ENCODE data around the gene FLOT2. TPM values are rescaled to one million over a fixed set of nuclear protein-coding genes. Genes with fewer than 3 reads are reported as not detected.

Gene FLOT2
- total and polyA plus RNA-seq, 2 donors (not counting 3 experiments of a cell fraction or from before 2014, with no cell fraction given), result 169 to 180 TPM

GRCh38 chr17:28912938-28913333 lies 15.4 kb upstream of the FLOT2 start:
- DNase-seq (ENCODE audit: low read depth, low spot score), result no peak
- FAIRE-seq, result no peak
- ChIA-PET CTCF (interaction anchor here (0.7 to 7.3 kb wide), 23 partner anchors 10 to 193 kb away, joined by 3 to 62 read pairs (median 3); partner anchors contain the start of genes DHRS13, FAM222B, FLOT2 and PHF12), POLR2A (interaction anchor here (0.6 to 0.7 kb wide), 2 partner anchors 17 to 190 kb away, joined by 3 read pairs; no protein-coding TSS in a partner anchor)
- no peak overlapping the region for H2AFZ ChIP-seq (ENCODE audit: low read depth, low read length)
- peaks cover 21% of the 10 kb centered on the region for H3K4me1 ChIP-seq (ENCODE audit: control insufficient read depth, extremely low read depth, insufficient read depth, low read length)
- H3K79me2 ChIP-seq (ENCODE audit: control insufficient read depth, insufficient read depth, low read length), result no peaks in the 10 kb centered on the region
- no peaks in the 10 kb centered on the region for H3K27me3 ChIP-seq (ENCODE audit: control insufficient read depth in 2 of 2, insufficient read depth in 2 of 2, low read length in 2 of 2)
- TF ChIP-seq JUN (IDR thresholded peaks at IDR 0.05; ENCODE audit: borderline replicate concordance, insufficient read depth, insufficient read length, low read depth) (no peak), CTCF (IDR thresholded peaks at IDR 0.05; ENCODE audit: extremely low read depth in 1 of 2, insufficient read depth in 1 of 2, low read depth in 1 of 2, low read length in 2 of 2) (no peak), MAX (IDR thresholded peaks at IDR 0.05; ENCODE audit: insufficient read depth, insufficient read length) (no peak), MYC (IDR thresholded peaks at IDR 0.05; ENCODE audit: low read depth, low read length) (no peak), FOS (IDR thresholded peaks at IDR 0.05; ENCODE audit: borderline replicate concordance, insufficient read depth, low read length) (no peak), POLR2AphosphoS5 (IDR thresholded peaks at IDR 0.05; ENCODE audit: insufficient read depth, low read depth, low read length) (no peak)
- no peak overlapping the region for H3K27ac ChIP-seq (ENCODE audit: insufficient read depth, low read depth, low read length)
- H3K4me2 ChIP-seq (ENCODE audit: insufficient read depth, low read length), result no peak overlapping the region
- BruUV-seq (replicated peaks), result TSS peak; percentile 29
- no peak overlapping the region for H3K9ac ChIP-seq (replicated peaks; ENCODE audit: extremely low read depth, insufficient read depth, low read length)
- no peaks in the 10 kb centered on the region for H3K9me1 ChIP-seq (replicated peaks; ENCODE audit: control insufficient read depth, extremely low read depth, insufficient read depth, low read length)
- H3K9me3 ChIP-seq (replicated peaks; ENCODE audit: control insufficient read depth, insufficient read depth, low read length), result no peaks in the 10 kb centered on the region
- dilution Hi-C loops (cut with MboI; ENCODE audit: extremely low pct_ligation_motif_present, low sequenced_read_pairs) (no loop called here), intact Hi-C loops (cut with micrococcal nuclease) (loop anchor here (1.0 kb wide), 1 partner anchor 40 kb away; no protein-coding TSS in a partner anchor)
- no peak overlapping the region for H3K4me3 ChIP-seq (replicated peaks in 1 of 3; ENCODE audit: insufficient read depth in 1 of 3, low read depth in 1 of 3, low read length in 3 of 3)
- peaks cover 33 to 61% of the 10 kb centered on the region in 2 experiments for H3K36me3 ChIP-seq (ENCODE audit: control insufficient read depth in 2 of 2, extremely low read depth in 1 of 2, insufficient read depth in 2 of 2, low read length in 2 of 2)
- no peaks in the 10 kb centered on the region for H4K20me1 ChIP-seq (replicated peaks; ENCODE audit: control insufficient read depth, extremely low read depth, insufficient read depth, low read length)

All from endothelial cell of umbilical vein (primary cell).